GM19324 (cell line): Measurements from ENCODE around the gene PARP1.
"Not testable (repeated sequence)": the region's sequence is repeated elsewhere in the genome, so short reads cannot be mapped to it uniquely, and the experiment has no call there.

Experiments
- ATAC-seq: cut with Tn5 transposase; IDR thresholded peaks from one replicate; pipeline ENCODE4 v1.9.1; 2021; ENCODE audit warnings: mild to moderate bottlenecking, moderate library complexity; ENCODE audit not compliant: unreplicated experiment, low FRiP score

The PARP1 gene

DNA sequence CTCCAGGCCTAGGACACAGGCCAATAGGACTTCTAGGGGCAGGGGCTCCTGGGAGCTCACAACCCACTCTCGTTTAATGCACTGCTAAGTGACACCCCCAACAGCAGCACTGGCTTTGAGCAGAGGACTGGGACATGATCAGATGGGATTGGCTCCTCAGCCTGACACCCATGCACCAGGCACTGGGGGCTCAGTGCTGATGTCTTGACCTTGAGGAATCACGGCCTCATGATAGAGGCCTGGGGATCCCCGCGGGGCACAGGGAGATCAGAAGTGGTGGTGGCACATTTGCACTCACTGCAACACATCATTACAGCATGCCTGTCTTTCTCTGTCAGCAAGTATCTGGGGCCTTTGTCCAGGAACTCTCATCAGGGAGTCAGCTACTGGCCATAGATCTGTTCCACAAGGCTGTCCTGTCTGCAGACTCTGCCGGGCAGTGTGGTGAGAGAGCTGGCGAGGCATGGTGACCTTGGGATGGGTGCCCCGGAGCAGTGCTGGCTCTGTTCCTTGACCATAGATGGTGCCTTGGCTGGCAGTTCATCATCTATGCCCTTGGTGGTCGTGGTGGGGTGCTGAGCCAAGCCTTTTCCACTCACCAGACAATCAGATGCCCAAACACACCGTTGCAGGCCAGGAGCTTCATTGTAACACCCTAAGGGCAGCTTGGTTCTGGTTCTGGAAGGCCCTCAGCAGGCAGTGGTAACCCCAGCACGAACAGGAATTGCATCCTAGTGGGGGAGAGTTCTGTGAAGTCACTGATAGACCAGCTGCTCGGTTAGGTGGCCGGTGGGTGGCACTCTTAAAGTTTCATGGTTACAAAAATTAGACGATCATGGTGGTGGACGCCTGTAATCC lies 22.2 kb upstream of the PARP1 start:
- no peak for ATAC-seq

DNA sequence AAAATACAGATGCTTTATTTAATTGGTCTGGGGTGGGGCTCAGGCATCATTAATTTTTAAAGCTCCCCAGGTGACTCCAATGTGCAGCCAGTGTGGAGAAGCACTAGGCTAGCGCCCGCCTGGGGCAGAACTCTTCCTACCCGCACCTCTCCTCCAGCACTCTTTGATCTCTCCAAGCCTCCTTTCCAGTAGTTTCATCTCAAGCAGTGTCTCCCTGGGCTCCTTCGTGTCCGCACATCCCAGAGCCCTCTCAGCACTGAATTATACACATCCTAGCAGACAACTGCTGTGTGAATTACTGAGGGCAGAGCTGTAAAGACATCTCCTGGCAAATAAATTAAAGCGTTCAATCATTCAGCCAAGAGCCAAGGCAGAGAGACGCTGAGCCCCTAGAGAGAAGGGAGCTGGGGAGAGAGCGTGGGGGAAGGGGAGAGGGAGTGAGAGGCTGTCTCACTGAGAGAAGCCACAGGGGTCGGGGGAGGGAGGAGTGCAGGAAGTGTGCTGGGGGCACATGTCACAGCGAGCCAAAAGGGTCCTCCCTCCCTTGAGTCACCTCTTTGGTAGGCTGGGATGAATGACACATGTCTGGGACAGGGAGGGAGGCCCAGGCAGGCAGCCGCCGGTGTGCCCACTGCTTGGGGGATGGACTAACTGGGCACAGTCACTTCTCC lies 21.0 kb upstream of the PARP1 start:
- no peak for ATAC-seq

DNA sequence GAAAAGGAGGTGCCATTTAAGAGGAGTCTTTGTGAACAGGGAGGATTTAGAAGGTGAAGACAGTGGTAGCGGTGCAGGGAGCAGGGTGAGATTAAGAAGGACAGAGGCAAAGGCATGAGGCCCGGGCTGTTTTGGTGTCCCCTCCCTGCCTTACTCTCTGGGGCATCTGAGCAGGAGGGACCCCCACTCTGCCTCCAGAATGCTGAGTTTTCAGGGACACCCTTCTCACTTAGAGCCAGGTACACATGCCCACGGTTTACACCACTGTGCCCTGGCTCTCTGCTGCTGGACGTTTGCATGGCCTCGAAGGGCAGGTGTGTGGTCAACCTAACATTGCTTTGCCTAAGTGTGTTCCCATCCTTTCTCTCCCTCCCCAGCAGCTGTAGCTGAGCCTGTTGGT lies 20.5 kb upstream of the PARP1 start:
- ATAC-seq, result no peak

DNA sequence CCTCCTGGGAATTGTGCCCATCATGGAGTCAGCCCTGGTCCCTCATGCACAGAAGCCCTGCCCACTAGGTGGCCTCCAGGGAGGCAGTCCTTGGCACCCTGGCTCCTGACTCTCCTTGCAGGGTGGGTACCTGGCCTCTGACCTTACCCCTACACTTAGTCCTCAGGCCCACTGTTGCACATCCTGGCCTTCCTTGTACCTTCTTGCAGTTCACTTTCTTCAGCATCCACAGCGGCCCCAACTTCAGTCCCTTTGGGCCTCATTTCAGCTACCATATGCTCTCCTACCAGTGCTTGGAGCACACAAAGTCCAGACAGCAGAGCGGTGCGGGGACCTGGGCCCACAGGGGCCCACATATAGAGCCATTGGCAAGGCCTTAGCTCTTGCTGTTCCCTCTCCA lies 19.2 kb upstream of the PARP1 start:
- no peak for ATAC-seq

DNA sequence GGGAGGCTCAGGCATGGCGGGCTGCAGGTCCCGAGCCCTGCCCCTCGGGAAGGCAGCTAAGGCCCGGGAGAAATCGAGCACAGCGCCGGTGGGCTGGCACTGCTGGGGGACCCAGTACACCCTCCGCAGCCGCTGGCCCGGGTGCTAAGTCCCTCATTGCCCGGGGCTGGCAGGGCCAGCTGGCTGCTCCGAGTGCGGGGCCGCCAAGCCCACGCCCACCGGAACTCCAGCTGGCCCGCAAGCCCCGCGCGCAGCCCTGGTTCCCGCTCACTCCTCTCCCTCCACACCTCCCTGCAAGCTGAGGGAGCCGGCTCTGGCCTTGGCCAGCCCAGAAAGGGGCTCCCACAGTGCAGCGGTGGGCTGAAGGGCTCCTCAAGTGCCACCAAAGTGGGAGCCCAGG lies 18.5 kb upstream of the PARP1 start:
- not testable (repeated sequence) for ATAC-seq

DNA sequence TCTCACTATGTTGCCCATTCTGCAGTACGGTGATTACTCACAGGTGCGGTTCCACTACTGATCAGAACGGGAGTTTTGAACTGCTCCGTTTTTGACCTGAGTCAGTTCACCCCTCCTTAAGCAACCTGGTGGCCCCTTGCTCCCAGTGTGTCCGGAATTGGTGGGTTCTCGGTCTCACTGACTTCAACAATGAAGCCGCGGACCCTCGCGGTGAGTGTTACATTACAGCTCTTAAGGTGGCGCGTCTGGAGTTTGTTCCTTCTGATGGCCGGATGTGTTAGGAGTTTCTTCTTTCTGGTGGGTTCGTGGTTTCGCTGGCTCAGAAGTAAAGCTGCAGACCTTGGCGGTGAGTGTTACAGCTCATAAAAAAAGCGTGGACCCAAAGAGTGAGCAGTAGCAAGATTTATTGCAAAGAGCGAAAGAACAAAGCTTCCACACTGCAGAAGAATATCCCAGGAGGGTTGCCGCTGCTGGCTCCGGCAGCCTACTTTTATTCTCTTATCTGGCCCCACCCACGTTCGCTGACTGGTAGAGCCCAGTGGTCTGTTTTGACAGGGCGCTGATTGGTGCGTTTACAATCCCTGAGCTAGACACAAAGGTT lies 17.6 kb upstream of the PARP1 start:
- no peak for ATAC-seq

DNA sequence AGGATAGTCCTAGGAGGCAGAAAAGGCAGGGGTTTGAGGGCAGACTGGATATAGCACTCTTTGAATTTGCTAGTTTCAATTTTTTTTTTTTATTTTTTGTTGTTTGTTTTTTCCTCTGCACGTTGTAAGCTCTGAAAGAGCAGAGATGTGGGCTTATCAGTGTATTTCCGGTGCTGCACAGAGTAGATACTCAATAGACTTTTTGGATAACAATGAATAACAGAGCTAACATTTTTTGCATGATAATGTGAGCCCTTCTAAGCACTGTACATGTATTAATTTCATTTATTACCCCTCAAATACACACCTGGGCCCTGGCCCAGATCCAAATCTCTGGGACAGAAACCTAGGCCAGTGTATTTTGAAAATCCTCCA lies 17.1 kb upstream of the PARP1 start:
- no peak for ATAC-seq

DNA sequence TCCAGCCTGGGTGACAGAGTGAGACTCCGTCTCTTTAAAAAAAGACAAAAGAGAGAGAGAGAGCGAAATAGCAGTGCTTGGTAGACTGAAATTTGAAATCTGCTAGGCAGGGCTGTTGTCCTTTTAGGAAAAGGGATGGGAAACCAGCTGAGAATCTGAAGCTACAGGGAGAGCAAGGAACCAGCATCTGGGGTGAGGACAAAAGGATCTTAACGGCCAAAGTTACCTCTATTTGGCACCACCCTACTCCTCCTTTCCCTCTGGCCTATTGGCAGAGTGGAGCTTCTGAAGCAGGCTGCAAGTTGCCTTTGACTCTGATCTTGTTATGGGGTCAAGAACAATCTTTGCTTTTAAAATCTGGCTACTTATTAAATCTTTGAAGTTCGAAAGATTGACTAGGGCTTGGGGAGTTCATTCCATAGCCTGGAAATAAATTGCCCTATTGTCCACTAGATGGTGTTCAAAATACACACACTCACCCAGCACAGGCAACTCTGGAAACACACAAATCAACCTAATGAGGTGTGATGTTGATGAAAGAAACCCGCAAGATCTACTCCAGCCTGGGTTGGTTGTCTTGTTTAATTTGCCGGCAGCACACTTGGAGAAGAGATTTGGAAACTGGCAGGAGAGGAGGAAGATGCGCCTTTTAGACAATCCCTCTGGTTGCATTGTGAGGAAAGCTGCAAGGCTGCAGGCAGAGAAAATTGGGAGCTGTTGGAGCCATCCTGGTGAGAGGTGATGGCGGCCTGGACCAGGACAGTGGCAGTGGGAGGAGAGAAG lies 16.5 kb upstream of the PARP1 start:
- ATAC-seq, result no peak

DNA sequence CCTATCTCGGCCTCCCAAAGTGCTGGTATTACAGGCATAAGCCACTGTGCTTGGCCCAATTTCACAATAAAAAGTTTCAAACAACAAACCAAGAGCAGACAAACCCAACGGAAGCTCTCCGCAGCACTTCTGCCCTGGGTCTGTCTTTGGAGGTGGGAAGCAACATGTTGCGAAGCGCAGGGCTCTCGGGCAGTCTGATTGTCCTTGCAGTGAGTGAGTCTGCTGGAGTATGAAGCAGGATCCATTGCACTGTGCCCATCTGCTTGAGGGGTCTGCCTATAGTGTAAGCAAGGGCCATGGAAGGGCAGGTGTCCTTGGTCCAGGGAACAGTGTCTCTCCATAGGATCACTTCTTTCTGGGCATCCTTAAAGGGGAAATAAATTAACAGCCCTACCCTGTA lies 14.6 kb upstream of the PARP1 start:
- no peak for ATAC-seq

DNA sequence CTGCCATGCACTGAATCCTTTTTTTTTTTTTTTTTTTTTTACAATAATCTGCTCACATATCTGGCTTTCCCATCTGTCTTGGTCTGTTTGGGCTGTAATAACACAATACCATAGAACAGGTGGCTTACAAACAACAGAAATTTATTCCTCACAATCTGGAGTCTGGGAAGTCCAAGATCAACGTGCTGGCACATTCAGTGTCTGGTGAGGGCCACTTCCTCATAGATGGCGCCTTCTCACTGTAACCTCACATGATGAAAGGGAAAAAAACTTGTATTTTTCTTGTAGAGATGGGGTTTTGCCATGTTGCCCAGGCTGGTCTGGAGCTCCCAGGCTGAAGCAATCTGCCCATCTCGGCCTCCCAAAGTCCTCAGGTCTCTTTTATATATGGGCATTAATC lies 13.0 kb upstream of the PARP1 start:
- no peak for ATAC-seq

DNA sequence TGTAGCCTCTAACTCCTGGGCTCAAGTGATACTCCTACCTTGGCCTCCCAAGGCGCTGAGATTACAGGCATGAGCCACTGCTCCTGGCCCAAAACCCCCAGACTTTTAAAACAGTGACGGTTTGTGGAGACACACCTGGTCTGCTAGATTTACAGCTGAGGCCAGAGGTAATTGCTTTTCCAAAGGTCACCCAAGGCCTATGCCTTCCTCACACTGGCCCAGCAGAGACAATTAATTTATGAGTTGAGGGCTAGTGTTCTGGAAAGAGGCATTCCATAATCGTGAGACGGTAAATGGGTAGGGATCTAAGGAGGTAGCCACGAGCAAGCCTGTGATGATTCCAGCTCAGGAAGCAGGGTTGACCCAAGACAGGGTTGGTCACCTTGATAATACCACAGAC lies 12.4 kb upstream of the PARP1 start:
- ATAC-seq, result no peak

DNA sequence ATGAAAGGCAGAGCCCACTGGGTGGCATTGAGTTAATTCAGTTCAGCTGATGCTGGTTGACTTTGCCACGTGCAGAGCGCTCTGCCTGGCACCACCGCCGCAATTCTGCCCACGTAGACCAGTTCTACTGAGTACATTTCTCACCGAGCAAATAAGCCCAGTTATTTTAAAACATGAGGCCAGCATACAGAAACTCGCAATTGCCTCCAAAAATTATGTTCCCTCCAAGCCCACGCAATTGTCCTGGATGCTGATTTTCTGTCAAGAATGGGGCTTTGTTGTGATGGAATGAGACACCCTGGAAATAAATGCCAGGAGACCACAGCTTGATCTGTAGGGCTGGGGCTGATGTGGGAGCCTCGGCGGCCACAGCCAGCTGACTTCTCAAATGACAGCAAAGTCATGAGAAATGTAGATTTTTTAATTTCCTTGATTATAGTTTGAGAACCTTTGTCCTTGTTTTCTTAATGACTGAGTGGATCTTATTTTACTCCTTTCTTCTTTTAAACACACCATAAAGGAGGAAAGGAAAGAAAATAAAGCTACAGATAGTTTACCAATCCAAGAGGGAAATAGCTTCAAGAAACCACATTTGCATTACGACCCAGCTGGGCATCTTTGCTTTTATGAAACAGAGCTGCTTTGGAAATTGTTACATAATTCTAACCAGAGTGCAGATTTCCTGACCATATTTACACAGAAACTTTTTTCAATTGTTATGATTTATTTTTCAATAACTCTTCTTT lies 11.6 kb upstream of the PARP1 start:
- no peak for ATAC-seq

DNA sequence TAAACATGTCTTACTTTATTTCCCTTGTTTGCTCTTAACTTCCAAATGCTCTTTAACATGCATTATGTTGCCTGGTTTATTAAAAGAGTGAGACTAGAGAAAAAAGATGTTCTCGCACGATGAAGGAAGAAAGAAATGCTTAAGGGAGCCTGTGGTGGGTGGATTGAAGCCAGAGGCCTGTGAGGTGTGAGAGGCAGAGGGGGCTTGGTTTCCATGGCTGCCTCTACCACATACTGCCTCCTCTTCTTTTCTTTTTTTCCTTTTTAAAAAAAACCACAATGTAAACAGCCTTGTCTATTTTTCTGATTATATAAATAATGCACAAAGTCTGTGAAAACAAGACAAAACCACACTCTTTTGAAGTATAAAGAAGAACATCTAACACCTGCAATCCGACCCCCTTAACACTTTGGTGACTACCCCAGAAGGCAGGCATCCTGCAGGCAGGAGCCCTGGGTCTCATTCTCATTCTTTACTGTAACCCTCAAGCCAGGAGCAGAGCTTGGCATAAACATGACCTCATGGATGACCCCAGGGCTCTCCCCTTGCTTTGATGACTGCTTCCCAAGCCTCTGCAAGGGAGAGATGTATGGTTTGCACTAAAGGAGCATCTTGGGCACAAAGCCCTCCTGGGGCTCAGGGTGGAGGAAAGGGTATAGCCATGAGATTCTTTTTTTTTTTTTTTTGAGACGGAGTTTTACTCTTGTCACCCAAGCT lies 10.1 kb upstream of the PARP1 start:
- no peak for ATAC-seq

DNA sequence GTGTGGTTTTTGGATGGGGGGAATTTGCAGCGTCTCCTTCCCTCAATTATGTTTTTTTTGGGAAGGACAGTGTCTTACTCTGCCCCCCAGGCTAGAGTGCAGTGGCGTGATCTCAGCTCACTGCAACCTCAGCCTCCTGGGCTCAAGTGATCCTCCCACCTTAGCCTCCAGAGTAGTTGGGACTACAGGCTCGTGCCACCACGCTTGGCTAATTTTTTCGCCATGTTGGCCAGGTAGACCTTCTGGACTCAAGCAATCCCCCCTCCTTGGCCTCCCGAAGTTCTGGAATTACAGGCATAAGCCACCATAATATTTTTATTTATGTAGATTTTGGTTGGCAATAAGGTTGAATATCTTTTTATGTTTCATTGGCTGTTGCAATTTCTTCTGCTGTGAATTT lies 9.5 kb upstream of the PARP1 start:
- ATAC-seq, result no peak

DNA sequence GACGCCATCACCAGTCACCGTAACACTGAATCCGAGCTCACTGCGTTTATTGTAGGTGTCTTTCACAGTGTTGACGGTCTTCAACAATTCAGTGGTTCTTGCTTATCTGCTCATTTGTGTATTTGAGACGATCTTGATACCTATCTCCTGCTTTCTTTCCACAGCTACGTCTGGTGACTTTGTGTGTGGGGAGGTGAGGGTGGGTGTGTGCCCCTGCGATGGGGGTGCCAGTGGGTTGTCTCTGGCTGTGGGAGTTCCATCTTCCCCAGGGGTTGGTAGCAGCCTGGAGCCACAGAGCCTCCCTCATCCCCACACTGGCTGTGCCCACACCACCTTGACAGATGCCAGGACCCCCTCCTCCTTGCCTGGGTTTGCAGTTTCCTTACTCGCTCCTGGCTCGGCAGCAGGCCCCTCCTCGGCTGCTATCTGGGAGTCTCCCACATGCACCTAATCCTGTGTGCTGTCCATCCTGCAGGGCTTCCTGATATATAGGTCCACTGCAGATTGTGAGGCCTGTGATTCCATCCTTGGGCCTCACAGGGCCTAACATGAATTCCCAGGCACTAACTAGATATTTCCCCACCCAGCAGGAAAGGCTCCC lies 6.3 kb upstream of the PARP1 start:
- no peak for ATAC-seq

DNA sequence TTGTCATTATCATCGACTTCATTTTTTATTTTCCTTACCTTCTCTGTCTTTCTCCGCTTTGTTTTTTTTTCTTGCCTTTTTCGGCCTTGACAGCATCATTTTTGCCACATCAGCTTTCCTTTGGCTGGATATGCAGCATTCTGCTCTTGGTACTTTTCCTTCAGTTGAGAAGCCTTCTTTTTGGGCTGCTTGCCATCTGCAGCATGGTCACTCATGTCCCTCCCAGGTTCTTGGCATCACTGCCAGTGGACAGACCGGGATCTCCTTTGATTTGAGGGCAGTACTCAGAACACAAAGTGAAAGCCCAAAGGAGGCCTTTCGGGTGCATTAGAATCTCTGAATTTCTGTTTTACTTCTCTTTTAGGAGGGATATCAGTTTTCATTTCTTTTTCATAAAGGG lies 3.7 kb upstream of the PARP1 start:
- ATAC-seq, result no peak

DNA sequence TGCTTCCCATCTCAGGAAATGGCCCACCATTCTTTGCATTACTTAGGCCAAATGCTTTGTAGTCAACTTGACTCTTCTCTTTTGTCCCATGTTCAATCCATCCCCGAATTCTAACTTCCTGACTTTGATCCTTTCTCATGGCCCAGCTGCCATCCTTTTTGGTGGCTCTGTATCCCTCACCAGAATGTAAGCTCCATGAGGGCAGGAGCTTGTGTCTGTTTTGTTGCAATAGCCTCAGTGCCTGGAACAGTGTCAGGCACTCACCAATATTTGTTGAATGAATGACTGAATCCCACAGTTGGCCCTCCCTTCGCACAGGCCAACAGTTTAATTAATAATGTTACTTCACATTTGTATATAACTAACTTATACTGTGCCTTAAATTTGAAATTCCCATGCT lies 3.1 kb upstream of the PARP1 start:
- ATAC-seq, result no peak

DNA sequence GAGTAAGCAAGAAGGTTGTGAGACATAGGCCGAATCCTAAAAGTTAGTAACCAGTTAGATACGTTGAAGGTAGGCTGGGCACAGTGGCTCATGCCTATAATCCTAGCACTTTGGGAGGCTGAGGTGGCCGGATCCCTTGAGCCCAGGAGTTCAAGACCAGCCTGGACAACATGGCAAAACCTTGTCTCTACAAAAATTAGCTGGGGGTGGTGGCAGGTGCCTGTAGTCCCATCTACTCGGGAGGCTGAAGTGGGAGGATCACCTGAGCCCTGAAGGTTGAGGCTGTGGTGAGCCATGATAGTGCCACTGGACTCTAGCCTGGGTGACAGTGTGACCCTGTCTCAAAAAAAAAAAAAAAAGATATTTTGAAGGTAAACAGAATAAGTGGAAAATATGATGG lies 1.5 kb upstream of the PARP1 start:
- ATAC-seq, result no peak
